T1000 (cell line): ENCODE results near the gene MYPN.
"Not testable (repeated sequence)": the region's sequence is repeated elsewhere in the genome, so short reads cannot be mapped to it uniquely, and the experiment has no call there.

Source experiments
- DNase-seq: peaks from one replicate; lab custom pipeline; 2025; ENCODE audit warnings: mixed read lengths; lab: John Stamatoyannopoulos, UW

Gene MYPN, protein sequence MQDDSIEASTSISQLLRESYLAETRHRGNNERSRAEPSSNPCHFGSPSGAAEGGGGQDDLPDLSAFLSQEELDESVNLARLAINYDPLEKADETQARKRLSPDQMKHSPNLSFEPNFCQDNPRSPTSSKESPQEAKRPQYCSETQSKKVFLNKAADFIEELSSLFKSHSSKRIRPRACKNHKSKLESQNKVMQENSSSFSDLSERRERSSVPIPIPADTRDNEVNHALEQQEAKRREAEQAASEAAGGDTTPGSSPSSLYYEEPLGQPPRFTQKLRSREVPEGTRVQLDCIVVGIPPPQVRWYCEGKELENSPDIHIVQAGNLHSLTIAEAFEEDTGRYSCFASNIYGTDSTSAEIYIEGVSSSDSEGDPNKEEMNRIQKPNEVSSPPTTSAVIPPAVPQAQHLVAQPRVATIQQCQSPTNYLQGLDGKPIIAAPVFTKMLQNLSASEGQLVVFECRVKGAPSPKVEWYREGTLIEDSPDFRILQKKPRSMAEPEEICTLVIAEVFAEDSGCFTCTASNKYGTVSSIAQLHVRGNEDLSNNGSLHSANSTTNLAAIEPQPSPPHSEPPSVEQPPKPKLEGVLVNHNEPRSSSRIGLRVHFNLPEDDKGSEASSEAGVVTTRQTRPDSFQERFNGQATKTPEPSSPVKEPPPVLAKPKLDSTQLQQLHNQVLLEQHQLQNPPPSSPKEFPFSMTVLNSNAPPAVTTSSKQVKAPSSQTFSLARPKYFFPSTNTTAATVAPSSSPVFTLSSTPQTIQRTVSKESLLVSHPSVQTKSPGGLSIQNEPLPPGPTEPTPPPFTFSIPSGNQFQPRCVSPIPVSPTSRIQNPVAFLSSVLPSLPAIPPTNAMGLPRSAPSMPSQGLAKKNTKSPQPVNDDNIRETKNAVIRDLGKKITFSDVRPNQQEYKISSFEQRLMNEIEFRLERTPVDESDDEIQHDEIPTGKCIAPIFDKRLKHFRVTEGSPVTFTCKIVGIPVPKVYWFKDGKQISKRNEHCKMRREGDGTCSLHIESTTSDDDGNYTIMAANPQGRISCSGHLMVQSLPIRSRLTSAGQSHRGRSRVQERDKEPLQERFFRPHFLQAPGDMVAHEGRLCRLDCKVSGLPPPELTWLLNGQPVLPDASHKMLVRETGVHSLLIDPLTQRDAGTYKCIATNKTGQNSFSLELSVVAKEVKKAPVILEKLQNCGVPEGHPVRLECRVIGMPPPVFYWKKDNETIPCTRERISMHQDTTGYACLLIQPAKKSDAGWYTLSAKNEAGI (N-terminal part only)

GRCh38 chr10:68109331-68109730, at the start of gene MYPN:
TSS of gene MYPN (plus strand) at chr10:68109488. CDS start at chr10:68121439, 11,951 bp downstream.
- DNase-seq, result no peak

DNA sequence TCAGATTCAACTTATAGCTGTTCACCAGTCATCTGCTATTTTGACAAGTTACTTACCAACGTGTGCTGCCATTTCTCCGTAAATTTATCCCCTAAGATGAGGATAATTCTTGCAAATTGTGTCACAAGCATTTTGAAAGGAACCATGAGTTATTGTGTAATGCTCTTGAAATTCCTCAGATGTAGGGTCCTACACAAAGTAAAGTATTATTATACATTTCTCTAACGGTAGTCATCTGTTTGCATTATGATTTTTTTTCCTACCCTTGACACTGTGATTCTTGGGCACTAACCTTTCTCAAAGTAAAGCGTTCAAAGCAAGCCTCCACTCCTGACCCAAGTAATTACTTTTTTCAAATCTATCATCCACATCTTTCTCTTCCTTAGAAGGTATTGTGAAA, 42.3 kb upstream of the MYPN start:
- DNase-seq, result no peak

DNA sequence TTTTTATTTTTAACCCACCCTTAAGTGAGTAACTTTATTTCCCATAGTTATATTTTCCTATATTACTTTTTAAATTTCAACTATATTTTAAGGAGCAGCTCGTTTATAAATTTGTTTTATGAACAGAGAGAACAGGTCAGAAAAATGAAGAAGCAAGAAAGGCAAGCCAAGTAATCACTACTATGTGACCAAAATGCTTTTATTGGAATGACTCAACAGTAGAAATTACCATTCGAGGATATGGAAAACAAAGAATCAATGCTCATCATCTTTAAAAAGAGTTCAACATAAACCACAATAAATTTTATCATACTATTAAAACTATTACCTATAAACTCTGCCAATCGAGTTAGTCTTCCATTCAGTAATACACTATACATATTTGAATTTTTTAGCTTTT, 41.8 kb upstream of the MYPN start:
- no peak for DNase-seq

- DNase-seq, result no peak
These were observed 35.7 kb upstream of the MYPN start for GRCh38 chr10:68073631-68074030.

DNA sequence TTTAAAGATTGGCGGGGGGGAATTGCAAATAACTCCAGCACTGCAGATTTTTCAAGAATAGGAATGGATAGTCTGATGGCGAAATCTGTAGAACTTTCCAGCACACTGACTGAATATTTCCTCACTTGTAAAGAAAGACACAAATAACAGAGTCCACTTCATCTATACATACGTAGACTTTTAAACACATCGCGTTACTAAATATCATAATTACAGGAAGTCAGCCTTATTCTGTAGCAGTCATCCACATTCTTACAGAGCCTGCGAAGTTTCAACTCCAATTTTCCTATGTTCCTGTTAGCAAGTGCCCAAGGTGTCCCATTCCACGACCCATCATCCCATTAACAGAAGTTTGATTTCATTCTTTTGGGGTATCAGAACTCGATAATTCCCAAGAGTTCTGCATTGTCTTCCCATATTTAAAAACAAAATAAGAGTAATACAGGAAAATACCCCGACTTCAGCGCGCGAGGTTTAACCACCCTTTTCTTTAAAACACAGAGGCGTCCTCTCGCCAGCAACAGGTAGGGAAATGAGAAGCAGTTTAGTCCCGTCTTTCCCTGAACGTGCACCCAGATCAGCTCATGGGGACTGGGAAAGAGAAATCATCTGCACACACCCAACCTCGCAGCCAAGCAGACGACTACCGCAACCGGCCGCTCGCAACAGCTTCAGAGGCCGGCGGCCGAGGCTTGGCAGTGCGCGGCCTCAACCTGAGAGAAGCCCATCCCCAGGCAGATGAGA, 35.1 kb upstream of the MYPN start:
- no peak for DNase-seq

DNA sequence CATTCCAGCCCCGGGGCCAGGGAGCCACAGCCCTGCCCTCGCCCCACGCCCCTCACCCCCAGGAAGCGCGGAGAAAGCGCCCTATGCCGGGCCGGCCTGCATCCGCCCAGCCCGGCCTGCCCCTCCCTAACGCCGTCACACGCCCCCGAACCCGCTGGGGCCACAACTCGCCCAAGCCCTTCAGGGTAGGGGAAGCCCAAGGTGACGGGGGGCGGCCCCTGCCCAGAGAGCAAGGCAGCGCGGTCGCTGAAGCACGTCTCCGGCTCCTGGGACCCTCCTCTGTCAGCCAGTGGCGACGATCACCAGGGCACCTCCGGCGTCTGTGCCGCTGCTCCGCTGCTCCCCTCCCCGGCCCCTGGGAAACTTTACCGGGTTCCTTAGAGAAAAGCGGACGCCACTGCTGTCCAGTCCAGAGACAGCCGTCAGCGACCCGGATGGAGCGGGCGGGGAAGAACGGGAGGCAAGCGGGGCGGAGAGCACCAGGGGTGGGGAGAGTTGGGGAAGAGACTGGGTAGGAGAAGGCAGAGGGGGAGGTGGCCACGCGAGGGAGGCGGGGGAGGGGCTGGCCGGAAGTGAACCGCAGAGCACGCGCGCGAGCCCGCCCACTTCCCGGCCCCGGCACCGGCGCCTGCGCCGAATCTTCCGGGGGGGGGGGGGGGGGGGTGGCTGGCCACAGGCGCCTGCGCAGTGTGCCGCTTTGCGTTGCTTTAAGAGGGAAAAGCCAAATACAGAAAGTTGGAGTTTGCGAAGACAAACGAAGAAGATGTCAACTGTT, 34.3 kb upstream of the MYPN start, which contains the start of gene HERC4:
TSS of gene HERC4 (minus strand) at position 509 of the 775 bp plus-strand sequence. CDS start 2,175 bp downstream, outside the sequence.
- peak; percentile 92 for DNase-seq

DNA sequence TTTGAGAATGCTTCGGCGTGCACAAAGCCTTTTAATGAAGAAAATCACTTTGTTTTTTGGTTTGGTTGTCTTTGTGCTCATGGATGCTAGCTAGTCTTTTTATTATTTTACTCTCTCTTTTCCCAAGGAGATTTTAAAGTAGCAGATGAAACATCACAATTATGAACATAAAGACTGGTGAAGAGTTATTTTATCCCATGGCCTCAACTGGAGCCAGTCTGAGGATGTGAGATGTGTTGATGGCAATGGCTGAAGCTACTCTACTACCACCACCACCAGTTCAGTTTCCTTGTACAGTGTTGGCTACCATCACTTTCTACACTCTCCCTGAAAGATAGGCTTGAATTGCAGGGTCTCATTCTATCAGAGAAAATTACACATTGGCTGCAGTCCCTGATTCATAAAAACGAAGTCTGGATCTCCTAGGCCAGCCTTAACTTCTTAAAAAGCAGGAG, 33.7 kb upstream of the MYPN start:
- DNase-seq, result no peak

GRCh38 chr10:68076081-68076480, 33.2 kb upstream of the MYPN start:
- not testable (repeated sequence) for DNase-seq

DNA sequence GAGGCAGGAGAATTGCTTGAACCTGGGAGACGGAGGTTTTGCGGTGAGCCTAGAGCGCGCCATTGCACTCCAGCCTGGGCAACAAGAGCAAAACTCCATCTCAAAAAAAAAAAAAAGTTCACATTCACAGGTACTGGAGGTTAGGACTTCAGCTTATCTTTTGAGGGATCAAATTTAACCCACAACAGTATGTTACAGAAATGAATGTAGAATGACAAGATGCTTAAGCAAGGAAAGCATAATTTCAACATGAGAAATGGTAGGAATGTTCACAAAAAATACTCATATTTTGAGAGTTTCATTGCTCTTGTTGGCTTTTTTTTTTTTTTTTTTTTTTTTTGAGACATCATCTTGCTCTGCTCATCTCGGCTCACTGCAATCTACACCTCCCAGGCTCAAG, 32.3 kb upstream of the MYPN start:
- DNase-seq, result no peak

DNA sequence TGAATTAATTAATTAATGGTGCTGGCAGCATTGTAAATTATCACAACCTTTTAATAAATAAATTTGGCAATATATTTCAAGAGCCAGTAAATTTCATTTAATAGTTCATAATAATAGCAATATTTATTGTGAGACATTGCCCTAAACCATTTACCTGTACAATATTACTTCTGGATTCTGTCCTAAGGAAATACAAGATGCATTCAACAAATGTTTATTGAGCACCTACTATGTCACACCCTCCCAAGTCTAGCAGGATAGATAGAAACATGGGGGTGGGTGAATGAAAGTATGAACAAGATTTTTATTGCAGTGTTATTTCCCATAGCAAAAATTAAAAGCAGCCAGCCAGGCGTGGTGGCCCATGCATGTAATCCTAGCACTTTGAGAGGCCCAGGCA, 29.9 kb upstream of the MYPN start:
- DNase-seq, result no peak

GRCh38 chr10:68080853-68081431, 28.3 kb upstream of the MYPN start:
- DNase-seq, result no peak

DNA sequence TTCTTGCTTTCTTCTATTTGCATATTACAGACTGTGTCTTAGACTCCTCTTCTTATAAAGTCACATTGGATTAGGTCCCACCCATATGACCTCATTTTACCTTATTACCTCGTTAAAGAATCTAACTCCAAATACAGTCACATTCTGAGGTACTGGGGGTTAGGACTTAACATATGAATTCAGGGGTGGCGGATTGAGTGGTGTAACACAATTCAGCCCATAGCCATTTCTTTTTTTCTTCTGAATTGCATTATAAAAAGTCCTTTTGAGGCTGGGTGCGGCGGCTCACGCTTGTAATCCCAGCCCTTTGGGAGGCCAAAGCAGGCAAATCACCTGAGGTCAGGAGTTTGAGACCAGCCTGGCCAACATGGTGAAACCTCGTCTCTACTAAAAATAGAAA, 27.4 kb upstream of the MYPN start:
- DNase-seq, result no peak

- no peak for DNase-seq
These were observed 26.4 kb upstream of the MYPN start for GRCh38 chr10:68082872-68083271.

DNA sequence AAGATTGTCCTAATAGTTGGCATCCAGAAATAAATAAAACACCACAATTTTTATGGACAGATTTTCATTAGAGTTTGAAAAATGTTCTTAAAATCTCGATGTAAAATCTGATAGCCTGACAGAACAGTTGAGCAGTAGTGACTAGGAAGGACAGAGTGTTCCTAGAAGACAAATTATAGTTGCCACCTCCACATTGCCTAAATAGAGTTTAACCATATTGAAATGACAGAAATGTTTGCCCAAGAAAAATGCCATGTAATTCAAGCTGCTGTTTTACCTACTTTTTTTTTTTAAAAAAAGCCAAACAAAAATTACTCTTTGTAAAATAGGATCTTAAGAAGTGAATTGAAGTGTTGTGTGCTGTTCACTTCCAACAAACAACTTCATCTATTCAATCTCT, 25.3 kb upstream of the MYPN start:
- no peak for DNase-seq

DNA sequence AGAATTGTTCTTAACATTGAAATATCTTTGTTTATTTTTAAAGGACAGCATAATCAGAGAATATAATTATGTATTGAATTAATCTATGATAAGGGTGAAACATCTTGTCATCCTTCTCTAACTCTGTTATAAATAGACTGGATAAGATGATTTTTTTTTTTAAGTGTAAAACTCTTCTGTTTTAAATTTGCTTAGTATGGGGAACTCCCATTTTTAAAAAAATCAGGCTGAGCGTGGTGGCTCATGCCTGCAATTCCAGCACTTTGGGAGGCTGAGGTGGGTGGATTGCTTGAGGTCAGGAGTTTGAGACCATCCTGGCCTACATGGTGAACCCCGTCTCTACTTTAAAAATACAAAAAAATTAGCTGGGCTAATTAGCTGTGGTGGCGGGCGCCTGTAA, 24.8 kb upstream of the MYPN start:
- no peak for DNase-seq

- DNase-seq, result no peak
These were observed 23.3 kb upstream of the MYPN start for GRCh38 chr10:68086011-68086410.

- no peak for DNase-seq
These were observed 22.2 kb upstream of the MYPN start for GRCh38 chr10:68086910-68087684.

DNA sequence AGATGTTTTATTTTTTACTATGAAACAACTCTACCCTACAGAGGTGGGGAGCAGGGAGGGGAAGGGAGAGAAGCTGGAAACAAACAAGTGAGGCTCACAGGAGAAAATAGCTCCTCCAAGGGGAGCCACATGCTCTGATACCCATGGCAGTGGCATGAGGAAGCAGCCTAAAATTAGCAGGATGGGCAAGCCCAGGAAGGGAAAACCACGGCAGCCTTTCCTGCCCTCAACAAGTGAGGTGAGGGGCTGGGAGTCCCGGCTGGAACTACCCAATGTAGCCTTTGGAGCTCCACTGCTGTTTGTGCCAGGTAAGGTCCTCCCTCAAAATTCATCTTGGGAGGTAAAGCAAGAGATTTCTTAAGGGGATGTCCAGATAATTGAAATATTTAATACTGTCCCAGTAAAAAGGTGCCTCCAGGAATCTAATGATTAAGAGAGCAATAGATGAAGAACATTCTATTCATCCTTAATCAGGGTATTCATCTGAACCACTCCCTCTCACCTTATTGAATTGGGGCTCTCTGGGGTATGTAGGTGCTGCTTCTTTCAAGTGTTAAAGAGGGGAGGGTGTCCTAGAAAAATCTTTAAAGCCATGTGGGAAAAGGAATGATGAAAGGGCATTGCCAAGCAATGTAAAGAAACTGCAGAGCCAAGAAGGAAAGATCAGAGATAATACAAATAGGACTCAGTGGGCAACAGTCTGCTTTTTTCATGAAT, 21.4 kb upstream of the MYPN start:
- no peak for DNase-seq

GRCh38 chr10:68088740-68089139, 20.5 kb upstream of the MYPN start:
- DNase-seq, result no peak
